ENCODE results near the gene NR2C1.

- TF ChIP-seq CTCF (IDR thresholded peaks at IDR 0.05; ENCODE audit: low read depth, low read length) = no peak
- no peak for TF ChIP-seq EZH2phosphoT487 (IDR thresholded peaks at IDR 0.05; ENCODE audit: low read depth)
These were observed 100.2 kb downstream of the NR2C1 start for GRCh38 chr12:94973221-94973620.
